Measurements from ENCODE around the gene KIAA1191. TPM values are rescaled to one million over a fixed set of nuclear protein-coding genes. Genes with fewer than 3 reads are reported as not detected.

The KIAA1191 gene
- total and polyA plus RNA-seq, 2 of the 8 experiments (the other 6 are each of a cell fraction or from before 2014, with no cell fraction given) = 86.4 to 88.0 TPM

DNA sequence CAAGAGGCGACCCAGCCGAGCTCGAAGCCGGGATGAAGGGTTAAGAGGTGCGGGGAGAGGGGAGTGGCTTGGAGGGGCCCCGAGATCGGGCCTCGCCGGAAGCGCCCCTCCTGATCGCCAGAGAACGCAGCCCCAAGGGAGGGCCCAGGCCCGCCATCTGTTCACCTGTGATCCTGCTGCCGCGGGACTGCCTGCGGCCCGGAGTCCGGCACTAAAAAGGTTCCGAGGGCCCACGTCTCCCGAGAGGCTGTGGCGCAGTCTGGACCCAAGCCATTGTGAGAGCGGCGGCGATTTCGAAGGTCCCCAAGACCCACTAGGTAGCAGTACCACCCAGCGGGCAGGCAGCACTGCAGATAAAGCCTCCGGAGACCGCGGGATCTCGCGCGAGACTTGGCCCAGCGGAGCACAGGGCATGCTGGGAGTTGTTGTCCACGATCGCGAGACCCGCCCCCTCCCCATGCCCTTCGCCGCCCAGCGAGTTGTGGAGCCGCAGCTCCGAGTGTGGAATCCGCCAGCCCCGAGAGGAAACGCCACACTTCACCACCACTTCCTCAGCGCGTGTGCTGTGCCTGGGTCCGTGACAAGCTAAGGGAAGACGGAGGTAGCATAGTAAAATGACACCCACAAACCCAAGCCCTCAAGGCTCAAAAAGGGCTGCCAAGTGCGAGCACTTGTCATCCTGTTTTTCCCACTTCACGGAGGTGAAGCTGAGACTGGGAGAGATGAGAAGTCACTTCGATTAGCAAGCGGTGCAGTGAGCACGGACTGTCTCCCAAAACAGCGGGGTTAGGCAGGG is at the start of gene KIAA1191 (continued):
- TF ChIP-seq, protein P1, sequence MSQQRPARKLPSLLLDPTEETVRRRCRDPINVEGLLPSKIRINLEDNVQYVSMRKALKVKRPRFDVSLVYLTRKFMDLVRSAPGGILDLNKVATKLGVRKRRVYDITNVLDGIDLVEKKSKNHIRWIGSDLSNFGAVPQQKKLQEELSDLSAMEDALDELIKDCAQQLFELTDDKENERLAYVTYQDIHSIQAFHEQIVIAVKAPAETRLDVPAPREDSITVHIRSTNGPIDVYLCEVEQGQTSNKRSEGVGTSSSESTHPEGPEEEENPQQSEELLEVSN (IDR thresholded peaks at IDR 0.05) = peak; percentile 25; the same call in 1 of the 2 replicates
- 0 out of 2 replicates have a peak, but pooled peaks have one; percentile 74 for TF ChIP-seq SP4 (IDR thresholded peaks at IDR 0.05; ENCODE audit: low read length)
- TF ChIP-seq GABPA (IDR thresholded peaks at IDR 0.05; ENCODE audit: borderline replicate concordance, insufficient read depth, low read length) = 0 out of 2 replicates have a peak, but pooled peaks have one; percentile 16
- TF ChIP-seq, protein P2, sequence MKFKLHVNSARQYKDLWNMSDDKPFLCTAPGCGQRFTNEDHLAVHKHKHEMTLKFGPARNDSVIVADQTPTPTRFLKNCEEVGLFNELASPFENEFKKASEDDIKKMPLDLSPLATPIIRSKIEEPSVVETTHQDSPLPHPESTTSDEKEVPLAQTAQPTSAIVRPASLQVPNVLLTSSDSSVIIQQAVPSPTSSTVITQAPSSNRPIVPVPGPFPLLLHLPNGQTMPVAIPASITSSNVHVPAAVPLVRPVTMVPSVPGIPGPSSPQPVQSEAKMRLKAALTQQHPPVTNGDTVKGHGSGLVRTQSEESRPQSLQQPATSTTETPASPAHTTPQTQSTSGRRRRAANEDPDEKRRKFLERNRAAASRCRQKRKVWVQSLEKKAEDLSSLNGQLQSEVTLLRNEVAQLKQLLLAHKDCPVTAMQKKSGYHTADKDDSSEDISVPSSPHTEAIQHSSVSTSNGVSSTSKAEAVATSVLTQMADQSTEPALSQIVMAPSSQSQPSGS (IDR thresholded peaks at IDR 0.05; ENCODE audit: low read length) = peak; percentile 49; the same call in 1 of the 2 replicates
- peak; percentile 61 for TF ChIP-seq TAF7 (optimal IDR thresholded peaks at IDR 0.05; ENCODE audit: borderline replicate concordance, low read depth, low read length)
- TF ChIP-seq SIX5 (IDR thresholded peaks at IDR 0.05; ENCODE audit: low read depth, low read length) = peak; percentile 50; the same call in 1 of the 2 replicates
- TF ChIP-seq, protein P3, sequence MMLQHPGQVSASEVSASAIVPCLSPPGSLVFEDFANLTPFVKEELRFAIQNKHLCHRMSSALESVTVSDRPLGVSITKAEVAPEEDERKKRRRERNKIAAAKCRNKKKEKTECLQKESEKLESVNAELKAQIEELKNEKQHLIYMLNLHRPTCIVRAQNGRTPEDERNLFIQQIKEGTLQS (IDR thresholded peaks at IDR 0.05; ENCODE audit: insufficient read depth, low read depth, low read length) = no peak
- TF ChIP-seq HDAC6 (IDR thresholded peaks at IDR 0.05; ENCODE audit: low read depth, low read length) = no peak
- peak; percentile 90 for TF ChIP-seq BRCA1 (IDR thresholded peaks at IDR 0.05; ENCODE audit: low read depth, low read length)
- no peak for TF ChIP-seq POU5F1 (IDR thresholded peaks at IDR 0.05; ENCODE audit: low read depth, low read length)
- no peak for TF ChIP-seq SP2 (IDR thresholded peaks at IDR 0.05; ENCODE audit: low read length)
- peak; percentile 93 for TF ChIP-seq TBP (IDR thresholded peaks at IDR 0.05; ENCODE audit: low read depth, low read length)
- TF ChIP-seq POLR2A (IDR thresholded peaks at IDR 0.05; ENCODE audit: control extremely low read depth in 1 of 2, low read depth in 2 of 2, low read length in 2 of 2) = peak; percentile 93 to 98
- no peak for TF ChIP-seq JUN (IDR thresholded peaks at IDR 0.05; ENCODE audit: low read depth, low read length)
- TF ChIP-seq EGR1 (IDR thresholded peaks at IDR 0.05; ENCODE audit: borderline replicate concordance, low read depth, low read length) = no peak
- TF ChIP-seq CEBPB (IDR thresholded peaks at IDR 0.05; ENCODE audit: low read depth, low read length) = no peak
- TF ChIP-seq CTBP2 (IDR thresholded peaks at IDR 0.05; ENCODE audit: borderline replicate concordance, insufficient read depth, insufficient read length, low read length) = no peak
- peak; percentile 51; the same call in 1 of the 2 replicates for TF ChIP-seq GTF2F1 (IDR thresholded peaks at IDR 0.05; ENCODE audit: borderline replicate concordance, low read depth, low read length)
- 0 out of 4 replicates have a peak, but pooled peaks of 1 of the 2 experiments have one; percentile 1 for TF ChIP-seq RAD21 (IDR thresholded peaks at IDR 0.05 in 1 of 2, conservative IDR thresholded peaks at IDR 0.05 in 1 of 2; ENCODE audit: low read depth in 2 of 2, low read length in 2 of 2)
- no peak for TF ChIP-seq CBX8 (IDR thresholded peaks at IDR 0.05; ENCODE audit: borderline replicate concordance, low read depth, low read length)
- no peak for TF ChIP-seq SIRT6 (IDR thresholded peaks at IDR 0.05; ENCODE audit: low read length)
